A673 (cell line): Measurements from ENCODE around the gene MAP3K10.

Source experiments
- EZH2 ChIP-seq: fragments of 200-600 bp; sonication (generic); IDR thresholded peaks from 2 replicates; pipeline ENCODE4 v1.6.1; 2017; ENCODE audit warnings: borderline replicate concordance, low read depth, mild to moderate bottlenecking, mixed read lengths, antibody characterized with exemption, low read length; ENCODE audit not compliant: poor library complexity, severe bottlenecking
- TF ChIP-seq, protein P1 (sequence below): fragments of 300-800, 200-600 bp; sonication (generic); conservative IDR thresholded peaks from 2 replicates; pipeline ENCODE4 v1.5.1; 2017; ENCODE audit warnings: low read depth, mild to moderate bottlenecking, antibody characterized with exemption, low read length, moderate library complexity, mixed read lengths

DNA sequence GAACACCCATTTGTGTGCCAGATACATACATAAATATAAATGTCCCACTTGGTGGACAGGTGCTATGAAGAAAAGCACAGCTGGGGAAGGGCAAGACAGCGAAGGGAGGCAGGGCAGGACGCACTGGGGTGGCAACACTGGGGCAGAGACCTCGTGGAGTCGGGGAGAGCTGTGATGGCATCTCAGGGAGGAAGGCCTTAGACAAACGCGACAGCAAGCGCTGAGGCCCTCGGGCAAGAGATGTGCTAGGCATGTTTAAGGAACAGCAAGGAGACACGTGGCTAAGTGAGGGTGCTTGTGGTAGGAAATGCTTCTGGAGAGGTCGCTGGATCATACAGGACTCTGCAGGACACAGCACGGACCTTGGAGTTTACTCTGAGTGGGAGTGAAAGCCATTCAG lies 58.6 kb downstream of the MAP3K10 start:
- TF ChIP-seq, protein P1, sequence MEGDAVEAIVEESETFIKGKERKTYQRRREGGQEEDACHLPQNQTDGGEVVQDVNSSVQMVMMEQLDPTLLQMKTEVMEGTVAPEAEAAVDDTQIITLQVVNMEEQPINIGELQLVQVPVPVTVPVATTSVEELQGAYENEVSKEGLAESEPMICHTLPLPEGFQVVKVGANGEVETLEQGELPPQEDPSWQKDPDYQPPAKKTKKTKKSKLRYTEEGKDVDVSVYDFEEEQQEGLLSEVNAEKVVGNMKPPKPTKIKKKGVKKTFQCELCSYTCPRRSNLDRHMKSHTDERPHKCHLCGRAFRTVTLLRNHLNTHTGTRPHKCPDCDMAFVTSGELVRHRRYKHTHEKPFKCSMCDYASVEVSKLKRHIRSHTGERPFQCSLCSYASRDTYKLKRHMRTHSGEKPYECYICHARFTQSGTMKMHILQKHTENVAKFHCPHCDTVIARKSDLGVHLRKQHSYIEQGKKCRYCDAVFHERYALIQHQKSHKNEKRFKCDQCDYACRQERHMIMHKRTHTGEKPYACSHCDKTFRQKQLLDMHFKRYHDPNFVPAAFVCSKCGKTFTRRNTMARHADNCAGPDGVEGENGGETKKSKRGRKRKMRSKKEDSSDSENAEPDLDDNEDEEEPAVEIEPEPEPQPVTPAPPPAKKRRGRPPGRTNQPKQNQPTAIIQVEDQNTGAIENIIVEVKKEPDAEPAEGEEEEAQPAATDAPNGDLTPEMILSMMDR = no peak
- TF ChIP-seq EZH2 = no peak
